ENCODE data around the gene SMIM15.

- TF ChIP-seq POLR2AphosphoS5 (IDR thresholded peaks at IDR 0.05) (no peak), CTCF (IDR thresholded peaks at IDR 0.05) (no peak), EP300 (IDR thresholded peaks at IDR 0.05) (no peak), POLR2A (IDR thresholded peaks at IDR 0.05) (no peak)
These were observed 10.4 kb downstream of the SMIM15 start for GRCh38 chr5:61151893-61152292.
